Measurements from ENCODE around the gene AP3B1. TPM values are rescaled to one million over a fixed set of nuclear protein-coding genes. Genes with fewer than 3 reads are reported as not detected.

The AP3B1 gene
- total and polyA plus RNA-seq, 12 donors: 22.0 to 59.1 (median 34.3) TPM

- Histone ChIP-seq H3K9me3 (replicated peaks in 1 of 3) (no peaks in the 10 kb centered on the region), H3K27ac (no peak overlapping the region), H3K27me3 (no peaks in the 10 kb centered on the region), H3K4me3 (no peak overlapping the region), H3K36me3 (replicated peaks in 1 of 2) (no peaks in the 10 kb centered on the region), H3K4me1 (replicated peaks in 1 of 2) (no peaks in the 10 kb centered on the region)
- intact Hi-C loops (cut with DNase I): no loop called here
- DNase-seq: no peak
- no peak for TF ChIP-seq POLR2A (IDR thresholded peaks at IDR 0.05)
- no peak for TF ChIP-seq CTCF (IDR thresholded peaks at IDR 0.05)
These were observed 28.7 kb upstream of the AP3B1 start for GRCh38 chr5:78323241-78323640.

DNA sequence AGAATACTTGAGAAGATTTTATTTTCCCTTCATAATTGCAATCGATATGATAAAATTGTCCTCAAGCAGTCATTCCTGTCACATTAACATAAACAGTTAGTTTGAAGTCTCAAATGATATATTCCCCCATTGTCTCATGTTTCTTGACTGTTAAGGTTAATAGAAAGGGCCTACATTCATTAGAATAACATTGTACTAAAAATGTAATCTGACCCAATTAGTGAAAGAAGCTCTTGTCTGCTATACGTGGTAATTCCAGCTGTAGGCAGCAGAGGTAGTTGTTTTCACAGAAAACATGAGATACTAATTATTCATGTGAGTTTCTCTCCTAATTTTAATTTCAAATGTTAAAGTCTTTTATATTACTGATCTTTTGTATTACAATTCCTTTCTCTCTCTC, 25.9 kb upstream of the AP3B1 start:
- DNase-seq: peak in 1 of 7 donors; percentile 32
- Histone ChIP-seq H3K27ac (no peak overlapping the region), H3K9me3 (replicated peaks in 1 of 3) (no peaks in the 10 kb centered on the region), H3K4me1 (replicated peaks in 1 of 2) (no peaks in the 10 kb centered on the region), H3K4me3 (no peak overlapping the region), H3K36me3 (replicated peaks in 1 of 2) (no peaks in the 10 kb centered on the region), H3K27me3 (no peaks in the 10 kb centered on the region)
- 36 to 46% (median 40%) methylated on average over 2 of the region's 2 CpGs for WGBS, 4 donors
- peak; percentile 18 to 74 (median 60) for TF ChIP-seq CTCF (IDR thresholded peaks at IDR 0.05)
- TF ChIP-seq POLR2A (IDR thresholded peaks at IDR 0.05): no peak
- intact Hi-C loops (cut with DNase I): no loop called here

DNA sequence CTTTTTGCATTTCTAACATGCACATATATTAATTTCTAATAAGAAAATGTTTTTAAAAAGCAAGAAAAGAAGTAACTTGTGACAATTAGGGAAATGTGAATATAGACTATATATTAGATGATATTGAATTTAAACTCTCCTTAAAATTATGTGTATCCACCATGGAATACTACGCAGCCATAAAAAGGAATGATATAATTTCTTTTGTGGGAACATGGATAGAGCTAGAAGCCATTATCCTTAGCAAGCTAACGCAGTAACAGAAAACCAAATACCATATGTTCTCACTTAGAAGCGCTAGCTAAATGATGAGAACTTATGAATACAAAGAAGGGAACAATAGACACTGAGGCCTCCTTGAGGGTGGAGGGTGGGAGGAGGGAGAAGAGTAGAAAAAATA, 23.8 kb upstream of the AP3B1 start:
- Histone ChIP-seq H3K36me3 (replicated peaks in 1 of 2) (no peaks in the 10 kb centered on the region), H3K27me3 (no peaks in the 10 kb centered on the region), H3K9me3 (replicated peaks in 1 of 3) (no peaks in the 10 kb centered on the region), H3K4me3 (no peak overlapping the region), H3K27ac (no peak overlapping the region), H3K4me1 (replicated peaks in 1 of 2) (no peaks in the 10 kb centered on the region)
- WGBS, 4 donors: 90 to 97% (median 93%) methylated on average over 3 of the region's 3 CpGs
- DNase-seq: no peak
- intact Hi-C loops (cut with DNase I): no loop called here
- TF ChIP-seq POLR2A (IDR thresholded peaks at IDR 0.05) (no peak), CTCF (IDR thresholded peaks at IDR 0.05) (no peak)

DNA sequence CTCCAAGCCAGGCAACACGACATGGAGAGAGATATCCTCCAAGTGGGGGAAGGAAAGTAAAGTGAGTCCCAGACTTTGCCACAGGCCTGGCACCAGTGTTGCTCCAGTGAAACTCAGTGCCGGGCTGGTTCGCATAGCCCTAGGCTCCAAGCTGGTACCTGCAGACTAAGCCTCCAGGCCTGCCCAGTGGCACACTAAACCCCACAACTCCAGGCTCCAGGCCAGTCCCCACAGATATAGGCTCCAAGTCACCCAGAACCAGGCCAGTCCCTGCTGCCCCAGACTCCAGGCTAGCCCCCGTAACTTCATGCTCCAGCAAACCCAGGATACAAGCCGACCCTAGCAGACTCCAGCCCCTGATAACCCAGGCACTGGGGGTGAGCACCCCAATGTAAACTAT, 23.0 kb upstream of the AP3B1 start:
- H3K4me1 ChIP-seq (replicated peaks in 1 of 2): no peaks in the 10 kb centered on the region
- no peak overlapping the region for H3K27ac ChIP-seq
- no peak for DNase-seq
- H3K9me3 ChIP-seq (replicated peaks in 1 of 3): no peaks in the 10 kb centered on the region
- H3K4me3 ChIP-seq: no peak overlapping the region
- 85 to 91% (median 86%) methylated on average over 5 of the region's 5 CpGs for WGBS, 4 donors
- no peaks in the 10 kb centered on the region for H3K27me3 ChIP-seq
- TF ChIP-seq CTCF (IDR thresholded peaks at IDR 0.05) (no peak), POLR2A (IDR thresholded peaks at IDR 0.05) (no peak)
- intact Hi-C loops (cut with DNase I): no loop called here
- H3K36me3 ChIP-seq (replicated peaks in 1 of 2): no peaks in the 10 kb centered on the region
